ENCODE data around the gene RAX2. TPM values are rescaled to one million over a fixed set of nuclear protein-coding genes. Genes with fewer than 3 reads are reported as not detected.

Gene RAX2
- total and polyA plus RNA-seq, 4 donors: 0.01 TPM; not detected in 3

GRCh38 chr19:3769494-3769893, 2.5 kb downstream of the RAX2 start:
- H3K27ac ChIP-seq (ENCODE audit: low read depth in 1 of 2, low read length in 1 of 2): no peak overlapping the region
- peaks cover 0 to 28% (median 0%) of the 10 kb centered on the region in 4 donors for H3K36me3 ChIP-seq (ENCODE audit: control insufficient read depth in 4 of 4, insufficient read depth in 4 of 4, low read length in 4 of 4)
- DNase-seq (no peak), ATAC-seq (ENCODE audit: insufficient read depth, low FRiP score) (no peak)
- H3K4me1 ChIP-seq (ENCODE audit: control insufficient read depth in 5 of 5, insufficient read depth in 5 of 5, low read length in 5 of 5): no peaks in the 10 kb centered on the region
- no peak overlapping the region for H3K9ac ChIP-seq (ENCODE audit: insufficient read depth in 1 of 2, low read length in 2 of 2)
- 92 to 95% methylated on average over 17 of the region's 17 CpGs for WGBS, 2 donors
- no peak overlapping the region for H3K4me3 ChIP-seq
- H3K27me3 ChIP-seq (ENCODE audit: control insufficient read depth in 3 of 3, insufficient read depth in 3 of 3, low read length in 2 of 3): no peaks in the 10 kb centered on the region
- no peaks in the 10 kb centered on the region for H3K9me3 ChIP-seq (ENCODE audit: control insufficient read depth in 4 of 4, insufficient read depth in 3 of 4, low read length in 3 of 4)
- no peak for TF ChIP-seq CTCF (IDR thresholded peaks at IDR 0.05; ENCODE audit: control extremely low read depth, extremely low read depth)

- no peak for TF ChIP-seq CTCF (IDR thresholded peaks at IDR 0.05; ENCODE audit: control extremely low read depth, extremely low read depth)
- Histone ChIP-seq H3K27ac (ENCODE audit: low read depth in 1 of 2, low read length in 1 of 2) (no peak overlapping the region), H3K9ac (ENCODE audit: insufficient read depth in 1 of 2, low read length in 2 of 2) (no peak overlapping the region), H3K4me3 (no peak overlapping the region), H3K4me1 (ENCODE audit: control insufficient read depth in 5 of 5, insufficient read depth in 5 of 5, low read length in 5 of 5) (no peaks in the 10 kb centered on the region), H3K9me3 (ENCODE audit: control insufficient read depth in 4 of 4, insufficient read depth in 3 of 4, low read length in 3 of 4) (no peaks in the 10 kb centered on the region), H3K27me3 (ENCODE audit: control insufficient read depth in 3 of 3, insufficient read depth in 3 of 3, low read length in 2 of 3) (no peaks in the 10 kb centered on the region), H3K36me3 (ENCODE audit: control insufficient read depth in 4 of 4, insufficient read depth in 4 of 4, low read length in 4 of 4) (peaks cover 0 to 28% (median 0%) of the 10 kb centered on the region in 4 donors)
- WGBS, 2 donors: 88 to 97% methylated on average over 7 of the region's 7 CpGs
- ATAC-seq (ENCODE audit: insufficient read depth, low FRiP score) (no peak), DNase-seq (no peak)
Measured at GRCh38 chr19:3768748-3769099, 3.3 kb downstream of the RAX2 start.

- H3K4me3 ChIP-seq: no peak overlapping the region
- no peak overlapping the region for H3K9ac ChIP-seq (ENCODE audit: insufficient read depth in 1 of 2, low read length in 2 of 2)
- no peak overlapping the region for H3K27ac ChIP-seq (ENCODE audit: low read depth in 1 of 2, low read length in 1 of 2)
- no peaks in the 10 kb centered on the region for H3K9me3 ChIP-seq (ENCODE audit: control insufficient read depth in 4 of 4, insufficient read depth in 3 of 4, low read length in 3 of 4)
- H3K27me3 ChIP-seq (ENCODE audit: control insufficient read depth in 3 of 3, insufficient read depth in 3 of 3, low read length in 2 of 3): no peaks in the 10 kb centered on the region
- H3K4me1 ChIP-seq (ENCODE audit: control insufficient read depth in 5 of 5, insufficient read depth in 5 of 5, low read length in 5 of 5): peaks cover 0 to 1% (median 0%) of the 10 kb centered on the region in 5 donors
- peaks cover 0 to 28% (median 0%) of the 10 kb centered on the region in 4 donors for H3K36me3 ChIP-seq (ENCODE audit: control insufficient read depth in 4 of 4, insufficient read depth in 4 of 4, low read length in 4 of 4)
- ATAC-seq (ENCODE audit: insufficient read depth, low FRiP score) (no peak), DNase-seq (no peak)
- 88% methylated on average over 24 to 25 of the region's 25 CpGs for WGBS, 2 donors
- no peak for TF ChIP-seq CTCF (IDR thresholded peaks at IDR 0.05; ENCODE audit: control extremely low read depth, extremely low read depth)
Measured at GRCh38 chr19:3768015-3768747, 3.8 kb downstream of the RAX2 start.

Measured in lung (tissue), 12 donors.